PC-9 (cell line): ENCODE results near the gene TEX51. TPM values are rescaled to one million over a fixed set of nuclear protein-coding genes. Genes with fewer than 3 reads are reported as not detected.

Experiments used
- BruUV-seq: library from RNA; stranded (reverse); fragments of 400-500 nt; replicated peaks from 2 replicates; lab custom pipeline; 2021; lab: Mats Ljungman, UMichigan
- CTCF ChIA-PET: fragments of 300-600 bp; sonication (Branson Sonifier 250); formaldehyde crosslinking; loops from one replicate; lab custom pipeline; 2022; ENCODE audit warnings: antibody characterized with exemption; lab: Charles Lee
- POLR2A ChIA-PET: fragments of 300-600 bp; sonication (Branson Sonifier 250); formaldehyde crosslinking; loops from one replicate; lab custom pipeline; 2022; ENCODE audit warnings: antibody characterized with exemption; ENCODE audit not compliant: unreplicated experiment; lab: Charles Lee
- DNase-seq, 2 experiments: peaks; one replicate each; pipeline versions ENCODE4 v3.0.0 to v3.0.0-alpha.2; 2015 to 2022; ENCODE audit warnings: mixed read lengths in 1 of 2
- H2AFZ ChIP-seq: fragments of 200-600 bp; sonication (generic); 2 replicates; pipeline ENCODE4 v1.8.1; 2017; ENCODE audit warnings: antibody characterized with exemption
- H3F3A ChIP-seq: fragments of 200-600 bp; sonication (generic); 2 replicates; pipeline ENCODE4 v1.8.1; 2017; ENCODE audit warnings: antibody characterized with exemption, mild to moderate bottlenecking, low read depth; ENCODE audit not compliant: insufficient read depth
- H3K27ac ChIP-seq: fragments of 200-600 bp; sonication (generic); 2 replicates; pipeline ENCODE4 v1.6.1; 2016; ENCODE audit warnings: mixed run types
- H3K27me3 ChIP-seq: fragments of 200-600 bp; sonication (generic); 2 replicates; pipeline ENCODE4 v1.6.1; 2016; ENCODE audit warnings: low read depth, mixed run types; ENCODE audit not compliant: insufficient read depth
- H3K36me3 ChIP-seq: fragments of 200-600 bp; sonication (generic); 2 replicates; pipeline ENCODE4 v1.6.1; 2016; ENCODE audit warnings: low read depth, mixed run types
- H3K4me1 ChIP-seq: fragments of 200-600 bp; sonication (generic); replicated peaks from 2 replicates; pipeline ENCODE4 v1.6.1; 2016; ENCODE audit warnings: mixed run types; ENCODE audit not compliant: insufficient read depth
- H3K4me2 ChIP-seq: fragments of 200-600 bp; sonication (generic); 2 replicates; pipeline ENCODE4 v1.6.1; 2017; ENCODE audit warnings: mixed run types
- H3K4me3 ChIP-seq: fragments of 200-600 bp; sonication (generic); 2 replicates; pipeline ENCODE4 v1.6.1; 2016; ENCODE audit warnings: mixed run types
- H3K79me2 ChIP-seq: fragments of 200-600 bp; sonication (generic); 2 replicates; pipeline ENCODE4 v1.6.1; 2017; ENCODE audit warnings: low read depth, mixed run types
- H3K9me2 ChIP-seq: fragments of 200-600 bp; sonication (generic); 2 replicates; pipeline ENCODE4 v1.8.1; 2017; ENCODE audit warnings: mild to moderate bottlenecking; ENCODE audit not compliant: insufficient read depth
- H3K9me3 ChIP-seq: fragments of 200-600 bp; sonication (generic); 2 replicates; pipeline ENCODE4 v1.8.1; 2016; ENCODE audit warnings: low read depth; ENCODE audit not compliant: insufficient read depth
- H4K20me1 ChIP-seq: fragments of 200-600 bp; sonication (generic); 2 replicates; pipeline ENCODE4 v1.8.1; 2017; ENCODE audit not compliant: insufficient read depth
- EZH2 ChIP-seq: fragments of 200-600 bp; sonication (generic); IDR thresholded peaks from 2 replicates; pipeline ENCODE4 v1.8.0; 2017; ENCODE audit warnings: antibody characterized with exemption, low read depth
- intact Hi-C: fragments of 100-400 bp; cut with micrococcal nuclease; formaldehyde crosslinking; loops from one replicate; pipeline ENCODE4 v1.10.0; 2022; ENCODE audit not compliant: unreplicated experiment
- total RNA-seq: library from RNA; stranded (reverse); gene quantifications from 2 replicates; pipeline ENCODE4 v1.2.3, GENCODE V29; 2021
- TF ChIP-seq, protein P1 (sequence below): fragments of 200-600 bp; sonication (generic); conservative IDR thresholded peaks from 2 replicates; pipeline ENCODE4 v1.6.1; 2017; ENCODE audit warnings: mixed run types, antibody characterized with exemption, mild to moderate bottlenecking, moderate library complexity

TEX51 gene
- total RNA-seq, 1 experiment from 2014 or later, result not detected

DNA sequence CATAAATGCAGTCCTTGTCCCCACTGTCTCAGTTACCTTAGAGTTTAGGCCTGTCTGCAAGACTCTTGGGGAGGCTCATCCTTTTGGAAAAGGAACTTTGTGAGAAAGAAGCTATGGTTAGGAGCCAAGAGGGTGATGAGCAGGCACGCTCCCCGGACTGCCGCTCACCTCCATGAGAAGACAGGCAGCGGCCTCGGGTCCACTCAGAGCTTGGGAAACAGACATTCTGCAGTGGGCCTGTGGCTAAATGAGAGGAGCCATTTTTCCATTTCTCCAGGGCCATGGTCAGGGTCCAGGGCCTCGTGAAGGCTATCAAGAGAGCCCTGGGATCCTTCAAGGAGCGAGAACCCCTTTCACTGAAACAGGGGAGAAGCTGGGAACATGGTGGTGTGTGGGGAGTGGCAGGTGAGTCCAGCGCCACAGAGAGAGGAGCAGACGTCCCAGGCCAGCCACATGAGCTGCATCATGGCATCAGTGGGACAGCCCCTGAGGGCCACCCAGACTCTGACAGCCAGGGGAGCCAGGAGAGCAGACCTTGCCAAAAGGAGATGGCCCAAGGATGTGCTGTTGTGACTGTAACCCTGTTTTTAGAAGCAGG is 4.0 kb upstream of the TEX51 start:
- no peaks in the 10 kb centered on the region for H3F3A ChIP-seq
- intact Hi-C loops, result no loop called here
- H3K79me2 ChIP-seq, result no peaks in the 10 kb centered on the region
- no peak overlapping the region for H2AFZ ChIP-seq
- no peaks in the 10 kb centered on the region for H3K9me3 ChIP-seq
- H3K4me2 ChIP-seq, result no peak overlapping the region
- no peaks in the 10 kb centered on the region for H4K20me1 ChIP-seq
- no peaks in the 10 kb centered on the region for H3K36me3 ChIP-seq
- no peak overlapping the region for H3K4me3 ChIP-seq
- POLR2A ChIA-PET, result no interaction called here
- H3K4me1 ChIP-seq, result no peaks in the 10 kb centered on the region
- peaks cover 100% of the 10 kb centered on the region for H3K27me3 ChIP-seq
- no TSS peak for BruUV-seq
- TF ChIP-seq, protein P1, sequence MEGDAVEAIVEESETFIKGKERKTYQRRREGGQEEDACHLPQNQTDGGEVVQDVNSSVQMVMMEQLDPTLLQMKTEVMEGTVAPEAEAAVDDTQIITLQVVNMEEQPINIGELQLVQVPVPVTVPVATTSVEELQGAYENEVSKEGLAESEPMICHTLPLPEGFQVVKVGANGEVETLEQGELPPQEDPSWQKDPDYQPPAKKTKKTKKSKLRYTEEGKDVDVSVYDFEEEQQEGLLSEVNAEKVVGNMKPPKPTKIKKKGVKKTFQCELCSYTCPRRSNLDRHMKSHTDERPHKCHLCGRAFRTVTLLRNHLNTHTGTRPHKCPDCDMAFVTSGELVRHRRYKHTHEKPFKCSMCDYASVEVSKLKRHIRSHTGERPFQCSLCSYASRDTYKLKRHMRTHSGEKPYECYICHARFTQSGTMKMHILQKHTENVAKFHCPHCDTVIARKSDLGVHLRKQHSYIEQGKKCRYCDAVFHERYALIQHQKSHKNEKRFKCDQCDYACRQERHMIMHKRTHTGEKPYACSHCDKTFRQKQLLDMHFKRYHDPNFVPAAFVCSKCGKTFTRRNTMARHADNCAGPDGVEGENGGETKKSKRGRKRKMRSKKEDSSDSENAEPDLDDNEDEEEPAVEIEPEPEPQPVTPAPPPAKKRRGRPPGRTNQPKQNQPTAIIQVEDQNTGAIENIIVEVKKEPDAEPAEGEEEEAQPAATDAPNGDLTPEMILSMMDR, result no peak
- TF ChIP-seq EZH2, result no peak
- no peaks in the 10 kb centered on the region for H3K9me2 ChIP-seq
- no peak overlapping the region for H3K27ac ChIP-seq
- CTCF ChIA-PET, result no interaction called here
- DNase-seq, result no peak

DNA sequence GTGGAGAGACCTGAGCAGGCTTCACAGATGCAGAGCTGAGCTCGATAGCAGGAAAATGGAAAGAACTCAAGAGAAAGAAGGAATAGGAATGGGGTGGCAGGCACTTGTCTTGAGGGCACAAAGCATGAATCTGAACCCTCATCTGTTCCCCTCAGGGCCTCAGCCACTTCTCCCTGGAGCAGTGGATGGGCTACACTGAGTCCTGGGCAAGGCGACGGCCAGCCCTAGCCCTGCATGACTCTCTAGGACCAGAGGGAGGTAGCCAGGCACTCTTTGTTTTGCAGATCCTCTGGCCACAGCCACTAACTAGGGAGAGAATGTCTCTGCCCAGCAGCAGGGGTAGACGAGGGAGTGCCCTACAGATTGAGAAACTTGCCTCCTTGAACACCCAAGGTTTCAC is 3.4 kb upstream of the TEX51 start:
- no peak for DNase-seq
- Histone ChIP-seq H3K9me3 (no peaks in the 10 kb centered on the region), H3K4me2 (no peak overlapping the region), H3K9me2 (no peaks in the 10 kb centered on the region), H3K4me1 (no peaks in the 10 kb centered on the region), H3K4me3 (no peak overlapping the region), H3K79me2 (no peaks in the 10 kb centered on the region), H3K27me3 (peaks cover 98% of the 10 kb centered on the region), H4K20me1 (no peaks in the 10 kb centered on the region), H3K27ac (no peak overlapping the region), H3K36me3 (no peaks in the 10 kb centered on the region), H3F3A (no peaks in the 10 kb centered on the region), H2AFZ (no peak overlapping the region)
- no TSS peak for BruUV-seq
- ChIA-PET CTCF (no interaction called here), POLR2A (no interaction called here)
- intact Hi-C loops, result no loop called here
- TF ChIP-seq EZH2, result no peak
- TF ChIP-seq, protein P1, result no peak

DNA sequence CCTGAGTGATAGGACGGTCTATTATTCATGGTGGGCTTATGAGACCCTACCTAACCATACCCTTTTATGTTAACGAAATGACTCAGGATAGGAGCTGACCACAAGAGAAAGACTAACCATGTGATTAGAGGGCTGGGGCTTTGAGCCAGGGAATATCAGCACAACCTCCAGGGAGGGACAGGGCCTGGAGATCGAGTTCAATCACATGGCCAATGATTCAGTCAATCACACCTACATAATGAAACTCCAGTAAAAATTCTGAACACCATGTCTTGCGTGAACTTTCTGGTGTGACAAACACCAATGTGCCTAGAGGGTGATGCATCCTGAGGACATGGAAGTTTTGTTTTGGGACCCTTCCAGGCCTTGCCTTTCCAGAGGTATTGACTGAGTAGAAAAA is 2.2 kb upstream of the TEX51 start:
- Histone ChIP-seq H3K9me3 (no peaks in the 10 kb centered on the region), H3K27me3 (peaks cover 97% of the 10 kb centered on the region), H3K4me1 (no peaks in the 10 kb centered on the region), H2AFZ (no peak overlapping the region), H3F3A (no peaks in the 10 kb centered on the region), H3K4me3 (no peak overlapping the region), H3K4me2 (no peak overlapping the region), H4K20me1 (no peaks in the 10 kb centered on the region), H3K36me3 (no peaks in the 10 kb centered on the region), H3K9me2 (no peaks in the 10 kb centered on the region), H3K79me2 (no peaks in the 10 kb centered on the region), H3K27ac (no peak overlapping the region)
- ChIA-PET POLR2A (no interaction called here), CTCF (no interaction called here)
- no peak for DNase-seq
- no peak for TF ChIP-seq EZH2
- TF ChIP-seq, protein P1, result no peak
- BruUV-seq, result no TSS peak
- intact Hi-C loops, result no loop called here
